Chondrocyte (in vitro differentiated cells): Measurements from ENCODE around the gene OR10A4. TPM values are rescaled to one million over a fixed set of nuclear protein-coding genes. Genes with fewer than 3 reads are reported as not detected.

ENCODE experiments used
- DNase-seq: peaks from one replicate; pipeline ENCODE4 v3.0.0; 2021; ENCODE audit warnings: mixed read lengths, low spot score
- H3K27ac Mint-ChIP-seq: one replicate; pipeline ENCODE4 v1.8.0; 2021; ENCODE audit warnings: mild to moderate bottlenecking, moderate library complexity, mixed read lengths; ENCODE audit not compliant: unreplicated experiment
- H3K27me3 Mint-ChIP-seq: 2 replicates; pipeline ENCODE4 v1.8.0; 2021; ENCODE audit warnings: low read depth, mixed read lengths
- H3K36me3 Mint-ChIP-seq: 2 replicates; pipeline ENCODE4 v1.8.0; 2021; ENCODE audit warnings: low read depth, mixed read lengths
- H3K4me1 Mint-ChIP-seq: 2 replicates; pipeline ENCODE4 v1.8.0; 2021; ENCODE audit warnings: low read depth, mild to moderate bottlenecking, mixed read lengths
- H3K4me3 Mint-ChIP-seq: one replicate; pipeline ENCODE4 v1.8.0; 2021; ENCODE audit warnings: mild to moderate bottlenecking, moderate library complexity, mixed read lengths; ENCODE audit not compliant: unreplicated experiment
- H3K9me3 Mint-ChIP-seq: 2 replicates; pipeline ENCODE4 v1.8.0; 2021; ENCODE audit warnings: low read depth, mixed read lengths
- CTCF ChIP-seq: fragments of 200-600 bp; sonication (generic); IDR thresholded peaks from 2 replicates; pipeline ENCODE4 v1.5.0; 2021; ENCODE audit warnings: antibody characterized with exemption, mild to moderate bottlenecking, moderate library complexity
- total RNA-seq: library from RNA; stranded (reverse); gene quantifications from 3 replicates; pipeline ENCODE4 v1.2.1, GENCODE V29; 2021

The OR10A4 gene
- total RNA-seq, 1 donor from 2014 or later = not detected

- Mint-ChIP-seq H3K4me3 (no peak overlapping the region), H3K27ac (no peak overlapping the region), H3K4me1 (no peaks in the 10 kb centered on the region), H3K36me3 (no peaks in the 10 kb centered on the region), H3K9me3 (peaks cover 17% of the 10 kb centered on the region), H3K27me3 (no peaks in the 10 kb centered on the region)
- TF ChIP-seq CTCF = no peak
- no peak for DNase-seq
These were observed 19.6 kb upstream of the OR10A4 start for GRCh38 chr11:6856871-6857270.

GRCh38 chr11:6862961-6863360, 13.5 kb upstream of the OR10A4 start, which contains the start of gene OR10A2:
OR10A2 (plus strand) TSS chr11:6863057; CDS start chr11:6869755, 6,698 bp downstream.
- Mint-ChIP-seq H3K27ac (no peak within 1 kb of the TSS), H3K36me3 (no peaks in the 10 kb centered on the region), H3K9me3 (peaks cover 10% of the 10 kb centered on the region), H3K4me1 (peaks cover 7% of the 10 kb centered on the region), H3K27me3 (no peaks in the 10 kb centered on the region), H3K4me3 (no peak within 1 kb of the TSS)
- no peak for TF ChIP-seq CTCF
- DNase-seq = no peak

- no peak overlapping the region for H3K4me3 Mint-ChIP-seq
- no peaks in the 10 kb centered on the region for H3K36me3 Mint-ChIP-seq
- peaks cover 7% of the 10 kb centered on the region for H3K4me1 Mint-ChIP-seq
- H3K27ac Mint-ChIP-seq = peak overlapping the region; percentile 34
- TF ChIP-seq CTCF = no peak
- no peaks in the 10 kb centered on the region for H3K27me3 Mint-ChIP-seq
- DNase-seq = no peak
- peaks cover 9% of the 10 kb centered on the region for H3K9me3 Mint-ChIP-seq
These were observed 12.0 kb upstream of the OR10A4 start for GRCh38 chr11:6864438-6864837.

- Mint-ChIP-seq H3K4me1 (no peaks in the 10 kb centered on the region), H3K4me3 (no peak overlapping the region), H3K27me3 (no peaks in the 10 kb centered on the region), H3K9me3 (no peaks in the 10 kb centered on the region), H3K27ac (no peak overlapping the region), H3K36me3 (no peaks in the 10 kb centered on the region)
- TF ChIP-seq CTCF = no peak
- DNase-seq = no peak
These were observed 5.1 kb upstream of the OR10A4 start for GRCh38 chr11:6871278-6871677.

GRCh38 chr11:6875761-6876160, 664 bp upstream of the OR10A4 start:
- H3K9me3 Mint-ChIP-seq = peaks cover 6% of the 10 kb centered on the region
- DNase-seq = no peak

More at GRCh38 chr11:6875761-6876160, 664 bp upstream of the OR10A4 start:
- Mint-ChIP-seq H3K4me1 (no peaks in the 10 kb centered on the region), H3K4me3 (no peak overlapping the region), H3K36me3 (no peaks in the 10 kb centered on the region), H3K27ac (no peak overlapping the region), H3K27me3 (no peaks in the 10 kb centered on the region)
- TF ChIP-seq CTCF = no peak
